Stimulated activated CD8-positive, alpha-beta memory T cell treated with anti-CD3 and anti-CD28 coated beads, Interleukin-4, amount 100 ng/mL, for 24 hours (primary cell): ENCODE measurements around the gene TMEM94.

ENCODE experiments used
- DNase-seq: peaks from one replicate; pipeline ENCODE4 v3.0.0-alpha.2; 2020; ENCODE audit warnings: low read depth

Gene TMEM94

DNA sequence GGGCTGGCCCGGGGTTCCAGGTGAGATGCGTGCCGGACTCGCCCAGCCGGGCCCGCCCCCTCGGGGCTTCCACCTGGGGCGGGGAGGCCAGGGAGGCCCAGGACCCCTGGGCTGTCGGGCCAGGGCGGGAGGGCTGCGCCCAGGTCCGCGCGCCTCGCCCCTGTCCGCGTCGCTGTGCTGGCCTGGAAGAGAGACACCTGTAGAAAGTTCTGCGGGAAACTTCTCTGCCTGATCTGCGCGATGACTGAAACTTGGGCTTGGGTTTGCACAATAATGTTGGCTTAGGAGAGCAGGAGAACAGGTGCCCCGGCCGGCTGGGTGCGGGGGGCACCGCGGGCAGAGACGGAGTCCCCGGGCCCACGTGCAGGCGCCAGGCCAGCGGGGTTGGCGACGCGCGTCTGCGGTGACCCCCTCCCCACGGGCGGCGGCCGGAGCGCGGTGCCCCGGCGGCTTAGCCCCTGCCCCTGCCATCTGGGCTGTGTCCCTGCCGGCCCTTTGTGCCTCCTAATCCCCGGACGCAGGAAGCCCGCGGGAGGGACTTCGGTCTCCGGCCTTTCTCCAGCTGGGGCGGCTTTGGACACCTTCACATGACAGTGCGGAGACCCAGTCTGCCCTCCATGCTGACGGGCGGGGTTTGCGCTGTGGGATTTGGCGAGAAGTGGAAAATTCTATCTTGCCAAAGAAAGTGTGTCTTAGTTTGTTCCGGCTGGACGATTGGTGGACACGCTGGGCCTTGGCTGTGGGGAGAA, 69.5 kb downstream of the TMEM94 start:
- DNase-seq: no peak

DNA sequence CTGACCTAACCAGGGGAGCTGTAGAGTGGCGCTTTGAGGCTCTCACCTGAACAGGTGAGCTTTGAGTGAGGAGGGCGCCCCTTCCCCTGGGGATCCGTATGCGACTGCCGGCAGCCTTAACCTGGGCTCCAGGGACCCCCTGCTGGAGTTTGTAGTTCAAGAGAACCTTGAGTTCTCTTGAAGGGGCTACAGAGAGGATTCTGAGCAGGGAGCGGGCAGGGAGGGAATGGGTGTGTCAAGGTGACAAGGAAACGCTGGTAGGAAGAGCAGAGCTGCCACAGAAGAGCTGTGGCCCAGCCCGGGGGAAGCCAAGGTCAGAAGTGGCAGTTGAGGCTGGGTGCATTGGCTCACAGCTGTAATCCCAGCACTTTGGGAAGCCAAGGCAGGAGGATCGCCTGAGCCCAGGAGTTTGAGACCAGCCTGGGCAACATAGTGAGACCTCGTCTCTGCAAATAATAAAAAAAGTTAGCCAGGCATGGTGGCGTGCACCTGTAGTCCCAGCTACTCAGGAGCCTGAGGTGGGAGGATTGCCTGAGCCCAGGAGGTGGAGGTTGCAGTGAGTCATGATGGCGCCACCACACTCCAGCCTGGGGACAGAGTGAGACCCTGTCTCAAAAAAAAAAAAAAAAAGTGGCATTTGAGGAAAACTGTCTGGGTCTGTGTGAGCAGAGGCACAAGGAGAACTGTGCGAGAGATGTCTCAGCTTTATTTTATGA, 70.3 kb downstream of the TMEM94 start:
- DNase-seq: no peak

DNA sequence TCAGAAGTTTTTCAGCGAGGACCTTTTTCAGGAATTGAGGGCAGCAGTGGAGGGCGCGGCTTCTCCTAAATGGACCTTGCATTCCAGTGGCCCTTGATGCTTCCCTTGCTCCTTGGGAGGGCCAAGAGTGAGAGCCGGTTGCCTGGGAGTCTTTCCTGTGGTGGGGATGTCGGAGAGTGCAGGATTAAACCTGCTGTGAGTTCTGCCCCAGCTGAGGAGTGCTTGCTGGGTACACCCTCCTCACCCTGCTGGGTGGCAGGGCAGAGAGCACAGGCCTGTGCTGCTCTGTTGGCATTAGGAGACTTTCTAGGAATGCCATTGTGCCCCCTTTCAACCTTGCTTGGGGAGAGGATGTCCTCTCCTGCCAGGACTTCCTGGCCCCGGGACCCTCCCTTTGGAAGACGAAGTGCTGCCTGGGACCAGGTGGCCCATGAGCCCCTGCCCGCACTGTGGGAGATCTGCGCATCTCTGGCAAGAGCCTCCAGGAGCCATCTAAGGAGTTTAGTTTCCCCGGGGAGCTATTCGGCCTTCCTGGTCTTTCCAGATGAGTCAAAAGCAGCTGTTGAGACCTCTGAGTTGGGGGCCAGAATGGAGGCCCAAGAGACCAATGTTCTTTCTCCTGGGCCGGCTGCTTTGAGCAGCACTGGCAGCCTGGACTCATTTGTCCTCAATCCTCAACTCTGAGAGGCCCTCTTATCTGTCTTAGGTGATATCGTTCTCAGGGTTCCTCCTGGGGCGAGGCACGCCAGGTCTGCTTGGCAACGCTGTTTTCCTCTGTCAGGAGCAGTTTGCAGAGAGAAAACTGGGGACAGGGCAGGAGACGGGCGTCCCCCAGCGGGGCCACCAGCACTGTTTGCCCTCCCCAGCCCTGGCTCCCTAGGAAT, 74.6 kb downstream of the TMEM94 start:
- no peak for DNase-seq

DNA sequence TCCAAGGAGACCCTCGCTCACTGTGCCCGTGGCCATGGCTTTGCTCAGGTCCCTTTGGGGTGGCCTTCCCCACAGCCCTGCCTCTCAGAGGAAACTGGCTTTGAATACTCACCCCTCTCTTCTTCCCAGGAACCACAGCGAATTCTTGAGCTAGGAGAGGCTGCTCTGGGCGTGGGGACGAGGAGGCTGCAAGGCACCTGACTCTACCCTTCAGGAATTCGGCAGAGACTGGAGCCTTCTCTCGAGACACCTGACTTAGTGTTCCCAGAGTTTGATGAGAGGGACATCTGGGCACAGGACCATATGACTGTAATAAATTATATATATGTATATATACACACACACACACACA, 75.3 kb downstream of the TMEM94 start:
- DNase-seq: no peak

DNA sequence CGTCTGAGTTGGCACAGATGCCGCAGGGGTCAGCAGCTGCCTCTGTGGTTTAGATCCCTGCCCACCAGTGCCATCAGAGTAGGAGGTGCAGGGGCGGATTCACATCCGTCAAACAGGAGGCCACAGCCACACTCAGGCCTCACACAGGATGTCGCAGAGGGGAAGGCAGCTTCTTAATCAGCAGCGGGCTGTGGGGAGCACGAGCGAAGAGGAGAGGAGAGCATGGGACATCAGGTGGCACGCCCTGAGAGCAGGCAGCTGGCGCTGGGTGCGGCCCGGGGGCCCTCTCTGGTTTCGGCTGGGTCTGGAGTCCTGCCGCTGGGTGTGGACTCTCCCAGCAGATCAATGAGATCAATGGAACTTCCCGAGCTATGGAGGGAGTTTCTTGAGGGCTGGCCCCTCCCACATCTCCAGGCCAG, 78.7 kb downstream of the TMEM94 start:
- DNase-seq: peak; percentile 58

DNA sequence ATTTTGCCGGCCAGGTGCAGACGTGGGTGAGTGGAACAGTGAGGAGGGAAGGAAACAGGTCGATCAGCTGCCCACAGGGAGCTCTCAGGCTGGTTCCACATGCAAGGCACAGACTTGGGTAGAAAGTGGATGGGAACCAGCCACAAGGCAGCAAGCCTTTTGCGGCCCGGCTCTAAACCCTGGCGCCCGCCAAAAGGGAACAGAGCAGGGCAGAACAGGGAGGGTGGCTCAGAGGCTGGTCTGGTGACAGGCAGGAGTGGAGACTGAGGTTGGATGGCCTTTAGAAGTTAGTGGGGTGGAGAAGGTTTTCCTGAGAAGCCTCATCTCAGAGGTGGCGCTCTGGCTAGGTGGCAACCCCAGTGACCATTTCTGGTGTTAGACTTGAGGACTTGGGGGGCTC, 79.4 kb downstream of the TMEM94 start:
- DNase-seq: no peak

DNA sequence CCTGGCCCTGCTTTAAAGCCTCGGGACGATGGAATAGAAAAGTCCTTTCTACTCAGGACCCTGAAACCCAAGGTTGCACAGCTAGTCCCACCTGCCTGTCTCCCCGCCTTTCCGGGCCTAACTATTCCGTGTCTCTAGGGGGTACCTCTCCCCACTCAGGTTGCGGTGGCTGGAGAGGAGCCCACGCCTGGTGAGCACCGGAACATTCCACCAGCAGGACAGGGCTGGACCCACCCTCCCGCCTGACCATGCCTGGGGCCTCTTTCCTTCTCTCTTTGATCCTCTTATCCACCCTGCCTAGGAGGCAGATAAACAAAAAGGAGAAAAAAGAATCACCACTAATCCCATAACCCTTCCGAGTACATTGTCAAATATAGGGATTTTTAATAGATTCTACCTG, 79.9 kb downstream of the TMEM94 start:
- DNase-seq: no peak

DNA sequence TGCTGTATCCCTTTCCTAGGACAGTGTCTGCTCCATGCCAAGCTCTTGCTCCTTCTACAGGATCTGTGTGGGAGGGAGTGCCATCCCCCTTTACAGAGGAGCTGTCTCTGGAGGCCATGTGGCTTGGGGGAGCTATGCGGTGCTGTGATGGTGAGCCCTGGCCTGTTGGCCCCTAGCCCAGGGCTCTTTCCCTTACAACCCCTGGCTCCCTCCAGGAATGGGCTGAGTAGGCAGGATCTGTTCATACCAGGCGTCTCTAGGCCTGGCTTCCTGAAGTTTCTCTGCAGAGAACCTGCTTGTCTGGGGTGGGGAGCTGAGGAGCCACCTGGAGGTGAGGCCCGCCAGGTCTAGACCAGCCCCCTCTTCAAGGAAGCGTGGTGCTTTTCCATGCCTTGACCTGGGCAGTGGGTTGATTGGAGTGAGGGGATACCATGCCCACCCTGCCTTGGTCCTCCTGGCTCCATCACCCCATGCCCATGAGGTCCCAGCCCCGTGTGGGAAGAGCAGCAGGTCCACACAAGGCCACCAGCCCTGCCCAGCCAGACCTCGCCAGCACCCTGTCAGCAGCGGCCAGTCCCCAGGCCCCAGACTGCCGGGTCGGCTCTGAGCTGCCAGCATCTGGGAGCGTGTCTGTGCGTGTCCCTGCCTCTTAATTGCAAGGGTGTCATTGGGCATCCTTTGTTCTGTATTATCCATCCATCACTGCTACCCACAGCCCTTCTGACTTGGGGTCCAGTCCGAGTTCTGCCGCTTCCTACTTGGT, 83.7 kb downstream of the TMEM94 start:
- DNase-seq: no peak

DNA sequence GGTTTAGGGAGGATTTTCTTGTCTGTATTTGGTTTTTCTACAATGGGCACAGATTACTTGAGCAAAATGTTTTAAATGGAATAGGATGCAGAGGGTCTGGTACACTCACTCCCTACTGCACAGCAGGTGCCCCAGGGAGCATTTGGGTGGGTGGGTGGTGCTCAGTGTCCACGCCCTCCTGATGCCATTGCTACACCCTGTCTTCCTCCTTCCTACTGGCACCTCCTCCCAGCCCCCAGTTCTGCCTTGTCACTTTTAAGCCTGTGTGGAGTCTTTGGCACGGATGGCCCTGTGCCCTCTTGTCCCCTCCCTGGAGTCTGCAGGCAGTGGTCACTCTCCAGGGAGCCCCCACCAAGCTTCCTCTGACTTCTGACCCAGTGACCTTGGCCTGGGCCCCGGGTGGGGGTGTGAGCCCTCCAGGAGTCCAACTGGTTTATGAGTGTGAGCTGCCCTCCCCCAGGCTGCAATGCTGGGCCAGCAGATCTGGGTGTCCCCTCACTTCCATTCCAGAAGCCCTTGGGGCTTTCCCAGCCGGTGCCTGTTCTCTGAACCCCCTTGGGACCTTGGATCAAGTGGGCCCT, 84.6 kb downstream of the TMEM94 start:
- DNase-seq: no peak

DNA sequence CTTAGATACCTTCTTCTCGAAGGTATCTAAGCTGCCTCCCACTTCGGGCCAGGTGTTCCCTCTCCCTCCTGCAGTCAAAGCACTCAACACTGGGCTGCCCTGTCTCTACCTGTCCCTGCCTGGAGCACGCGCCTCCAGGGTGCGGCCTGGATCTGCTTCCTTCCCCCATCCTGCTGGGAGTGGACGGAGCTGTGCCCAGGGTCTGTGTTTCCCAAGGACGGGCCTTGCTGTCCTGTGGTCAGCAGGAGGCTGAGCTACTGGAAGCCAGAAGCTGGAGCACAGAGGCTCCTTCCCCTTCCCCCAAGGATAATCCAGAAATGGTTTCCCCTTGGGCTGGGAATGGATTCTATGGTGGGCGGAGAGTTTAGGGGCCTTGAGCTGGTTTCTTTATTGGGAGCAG, 85.8 kb downstream of the TMEM94 start:
- DNase-seq: no peak

DNA sequence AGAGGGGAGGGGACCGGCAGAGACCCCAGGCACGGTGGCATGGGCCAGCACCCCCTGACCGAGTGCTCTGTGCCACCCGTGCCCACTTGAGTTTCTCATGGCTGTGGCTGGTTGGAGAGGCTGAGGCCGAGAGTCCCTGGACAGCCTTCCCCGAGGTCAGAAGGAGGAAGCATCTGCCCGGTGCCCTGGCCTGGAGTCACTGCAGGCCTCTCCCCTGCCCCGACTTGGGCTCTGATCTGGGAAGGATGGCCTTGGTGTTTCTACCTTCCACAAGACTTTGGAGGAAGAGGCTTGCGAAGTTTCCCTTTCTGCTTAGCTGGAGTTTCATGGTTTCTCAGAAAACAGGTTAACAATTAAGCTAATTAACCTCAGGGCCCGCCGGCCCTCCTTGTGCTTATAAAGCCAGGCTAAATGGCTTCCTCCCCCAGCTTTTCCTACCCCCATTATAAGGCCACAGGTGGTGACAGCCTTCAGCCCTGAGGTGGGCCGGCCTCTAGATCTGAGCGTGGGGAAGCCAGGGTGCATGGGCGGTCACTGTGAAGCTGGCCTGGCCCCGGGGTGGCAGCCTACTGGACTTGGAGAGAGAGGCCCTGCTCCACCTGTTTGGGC, 86.4 kb downstream of the TMEM94 start:
- DNase-seq: no peak

DNA sequence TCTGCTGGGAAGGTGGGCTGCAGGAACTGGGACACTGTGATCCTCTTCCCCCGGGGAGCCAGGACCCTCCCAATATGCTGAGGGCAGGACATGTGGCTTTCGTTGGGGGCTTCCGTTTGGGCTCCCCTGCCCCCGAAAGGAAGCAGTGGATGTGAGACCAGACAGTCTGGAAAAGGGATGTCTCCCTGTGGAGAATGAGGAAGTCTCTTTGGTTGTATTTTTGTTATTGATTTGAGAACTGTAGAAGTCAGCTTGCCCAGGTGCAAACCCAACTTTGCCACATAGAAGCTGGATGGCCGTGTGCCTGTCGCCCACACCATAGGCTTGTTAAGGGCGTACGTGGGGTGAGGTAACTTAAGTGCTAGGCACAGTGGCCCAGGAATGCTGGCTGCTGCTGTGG, 87.8 kb downstream of the TMEM94 start:
- no peak for DNase-seq

DNA sequence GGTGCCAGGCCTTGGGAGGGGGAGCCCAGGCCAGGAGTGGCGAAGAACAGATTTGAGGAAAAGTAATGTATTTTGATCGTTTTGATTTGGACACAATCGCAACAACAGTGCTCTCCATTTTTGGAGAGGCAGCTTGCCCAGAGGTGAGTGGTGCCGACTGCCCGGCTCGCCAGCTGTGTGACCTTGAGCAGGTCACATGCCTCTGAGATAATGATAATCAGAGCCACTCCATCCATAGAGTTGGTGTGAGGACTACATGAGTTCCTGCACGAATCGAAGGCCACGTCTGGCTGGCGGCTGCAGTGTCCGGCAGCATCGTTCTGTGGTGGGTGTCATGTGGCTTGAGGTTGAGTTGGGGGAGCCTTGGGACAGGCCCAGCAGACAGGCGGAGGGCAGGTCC, 89.7 kb downstream of the TMEM94 start:
- no peak for DNase-seq

DNA sequence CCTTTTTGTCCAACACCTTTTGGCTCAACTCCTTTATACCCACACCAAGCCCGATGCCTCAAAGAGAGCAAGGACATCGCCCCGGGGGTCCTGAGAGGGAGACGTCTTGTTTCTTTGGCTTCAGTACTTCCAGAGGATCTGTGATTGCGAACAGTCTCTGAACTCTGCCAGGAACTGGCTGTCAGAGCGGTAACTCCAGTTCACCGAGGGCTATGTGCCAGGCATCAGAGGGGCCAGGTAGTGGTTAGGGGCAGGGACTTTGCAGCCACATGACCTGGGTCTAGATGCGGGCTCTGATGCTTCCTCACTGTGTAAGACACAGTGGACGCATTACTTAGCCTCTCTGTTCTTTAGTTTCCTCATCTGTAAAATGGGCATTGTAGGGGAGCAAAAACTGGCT, 90.7 kb downstream of the TMEM94 start:
- DNase-seq: no peak

DNA sequence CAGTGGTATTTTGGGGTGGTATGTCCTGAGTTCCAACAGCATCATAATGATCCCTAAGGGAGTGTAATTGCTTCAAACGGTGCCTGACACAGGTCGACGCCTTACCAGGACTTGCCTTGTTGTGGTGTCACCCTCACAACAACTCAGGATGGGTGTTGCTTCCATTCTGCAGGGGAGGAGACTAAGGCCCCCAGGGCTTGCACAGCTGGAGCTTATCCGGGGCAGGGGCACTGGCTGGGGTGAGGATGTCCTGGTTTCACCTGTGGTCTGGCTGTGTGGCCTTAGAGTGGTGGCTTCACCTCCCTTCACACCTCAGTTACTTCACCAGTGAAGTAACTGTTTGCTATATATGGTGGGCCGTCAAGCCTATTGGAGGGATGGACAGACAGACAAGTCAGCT, 92.4 kb downstream of the TMEM94 start:
- DNase-seq: no peak
